ENCODE data around the gene KRT71. TPM values are rescaled to one million over a fixed set of nuclear protein-coding genes. Genes with fewer than 3 reads are reported as not detected.
"Not testable (repeated sequence)": the region's sequence is repeated elsewhere in the genome, so short reads cannot be mapped to it uniquely, and the experiment has no call there.

KRT71 gene
- total RNA-seq, 1 donor from 2014 or later: not detected

GRCh38 chr12:52600071-52600470 lies 47.1 kb upstream of the KRT71 start:
- H3K4me3 Mint-ChIP-seq (ENCODE audit: low read depth): no peak overlapping the region
- no peaks in the 10 kb centered on the region for H3K36me3 Mint-ChIP-seq (ENCODE audit: insufficient read depth)
- H3K4me1 Mint-ChIP-seq (ENCODE audit: low read depth): peaks cover 5% of the 10 kb centered on the region
- no peak for TF ChIP-seq CTCF (IDR thresholded peaks at IDR 0.05; ENCODE audit: unreplicated experiment)
- H3K27ac Mint-ChIP-seq: no peak overlapping the region
- H3K27me3 Mint-ChIP-seq: peaks cover 57% of the 10 kb centered on the region
- DNase-seq (ENCODE audit: low spot score, unreplicated experiment): no peak
- H3K9me3 Mint-ChIP-seq (ENCODE audit: low read depth): no peaks in the 10 kb centered on the region

- Mint-ChIP-seq H3K27me3 (peaks cover 57% of the 10 kb centered on the region), H3K36me3 (ENCODE audit: insufficient read depth) (no peaks in the 10 kb centered on the region), H3K4me3 (ENCODE audit: low read depth) (no peak overlapping the region), H3K4me1 (ENCODE audit: low read depth) (peaks cover 5% of the 10 kb centered on the region), H3K27ac (no peak overlapping the region), H3K9me3 (ENCODE audit: low read depth) (no peaks in the 10 kb centered on the region)
- DNase-seq (ENCODE audit: low spot score, unreplicated experiment): no peak
- TF ChIP-seq CTCF (IDR thresholded peaks at IDR 0.05; ENCODE audit: unreplicated experiment): no peak
Observed at GRCh38 chr12:52598966-52599365, 46.0 kb upstream of the KRT71 start.

GRCh38 chr12:52594237-52594636 lies 41.3 kb upstream of the KRT71 start:
- not testable (repeated sequence) for H3K27ac Mint-ChIP-seq; H3K4me3 Mint-ChIP-seq (ENCODE audit: low read depth); H3K4me1 Mint-ChIP-seq (ENCODE audit: low read depth); H3K36me3 Mint-ChIP-seq (ENCODE audit: insufficient read depth); DNase-seq (ENCODE audit: low spot score, unreplicated experiment); H3K9me3 Mint-ChIP-seq (ENCODE audit: low read depth)
- peaks cover 45% of the 10 kb centered on the region for H3K27me3 Mint-ChIP-seq

GRCh38 chr12:52591521-52591920 lies 38.6 kb upstream of the KRT71 start:
- peaks cover 40% of the 10 kb centered on the region for H3K27me3 Mint-ChIP-seq
- H3K4me3 Mint-ChIP-seq (ENCODE audit: low read depth): no peak overlapping the region
- H3K4me1 Mint-ChIP-seq (ENCODE audit: low read depth): peaks cover 5% of the 10 kb centered on the region
- no peak for DNase-seq (ENCODE audit: low spot score, unreplicated experiment)
- no peak for TF ChIP-seq CTCF (IDR thresholded peaks at IDR 0.05; ENCODE audit: unreplicated experiment)
- no peaks in the 10 kb centered on the region for H3K9me3 Mint-ChIP-seq (ENCODE audit: low read depth)
- no peak overlapping the region for H3K27ac Mint-ChIP-seq
- H3K36me3 Mint-ChIP-seq (ENCODE audit: insufficient read depth): no peaks in the 10 kb centered on the region

GRCh38 chr12:52590021-52590420 lies 37.1 kb upstream of the KRT71 start:
- Mint-ChIP-seq H3K4me3 (ENCODE audit: low read depth) (no peak overlapping the region), H3K4me1 (ENCODE audit: low read depth) (no peaks in the 10 kb centered on the region), H3K36me3 (ENCODE audit: insufficient read depth) (no peaks in the 10 kb centered on the region), H3K9me3 (ENCODE audit: low read depth) (no peaks in the 10 kb centered on the region), H3K27me3 (peaks cover 52% of the 10 kb centered on the region), H3K27ac (no peak overlapping the region)
- TF ChIP-seq CTCF (IDR thresholded peaks at IDR 0.05; ENCODE audit: unreplicated experiment): no peak
- DNase-seq (ENCODE audit: low spot score, unreplicated experiment): no peak

GRCh38 chr12:52587563-52587962 lies 34.6 kb upstream of the KRT71 start:
- Mint-ChIP-seq H3K27ac (no peak overlapping the region), H3K27me3 (peaks cover 42% of the 10 kb centered on the region), H3K4me3 (ENCODE audit: low read depth) (no peak overlapping the region), H3K4me1 (ENCODE audit: low read depth) (no peaks in the 10 kb centered on the region), H3K36me3 (ENCODE audit: insufficient read depth) (no peaks in the 10 kb centered on the region), H3K9me3 (ENCODE audit: low read depth) (no peaks in the 10 kb centered on the region)
- no peak for TF ChIP-seq CTCF (IDR thresholded peaks at IDR 0.05; ENCODE audit: unreplicated experiment)
- DNase-seq (ENCODE audit: low spot score, unreplicated experiment): no peak

All from progenitor cell of endocrine pancreas (in vitro differentiated cells).